Activated naive CD4-positive, alpha-beta T cell treated with anti-CD3 and anti-CD28 coated beads, Interleukin-2, amount 50 U/mL, for 16 hours (primary cell): ENCODE data around the gene CMTM4.
"Not testable (repeated sequence)": the region's sequence is repeated elsewhere in the genome, so short reads cannot be mapped to it uniquely, and the experiment has no call there.

ENCODE experiments used
- DNase-seq: peaks from one replicate; pipeline ENCODE4 v3.0.0-alpha.2; 2020

Gene CMTM4

GRCh38 chr16:66703406-66704215 lies 7.1 kb upstream of the CMTM4 start:
- DNase-seq: no peak

- no peak for DNase-seq
These were observed 5.0 kb upstream of the CMTM4 start for GRCh38 chr16:66701516-66701915.

- DNase-seq: no peak
These were observed 4.5 kb upstream of the CMTM4 start for GRCh38 chr16:66701026-66701425.

- DNase-seq: no peak
These were observed 3.4 kb upstream of the CMTM4 start for GRCh38 chr16:66699898-66700297.

GRCh38 chr16:66698046-66698445 lies 1.5 kb upstream of the CMTM4 start:
- no peak for DNase-seq

- peak; percentile 23 for DNase-seq
These were observed 441 bp downstream of the CMTM4 start for GRCh38 chr16:66695935-66696668.

- no peak for DNase-seq
These were observed 1.0 kb downstream of the CMTM4 start for GRCh38 chr16:66695471-66695934.

- no peak for DNase-seq
These were observed 3.4 kb downstream of the CMTM4 start for GRCh38 chr16:66693149-66693548.

- DNase-seq: no peak
These were observed 4.2 kb downstream of the CMTM4 start for GRCh38 chr16:66692341-66692740.

- DNase-seq: no peak
These were observed 5.3 kb downstream of the CMTM4 start for GRCh38 chr16:66691234-66691633.

- DNase-seq: no peak
These were observed 6.3 kb downstream of the CMTM4 start for GRCh38 chr16:66690106-66690847.

- DNase-seq: no peak
These were observed 7.3 kb downstream of the CMTM4 start for GRCh38 chr16:66689282-66689681.

GRCh38 chr16:66687906-66688625 lies 8.5 kb downstream of the CMTM4 start:
- no peak for DNase-seq

GRCh38 chr16:66685501-66686115 lies 10.9 kb downstream of the CMTM4 start:
- not testable (repeated sequence) for DNase-seq

- DNase-seq: no peak
These were observed 14.3 kb downstream of the CMTM4 start for GRCh38 chr16:66682271-66682670.

- DNase-seq: no peak
These were observed 14.9 kb downstream of the CMTM4 start for GRCh38 chr16:66681676-66682075.

- no peak for DNase-seq
These were observed 18.2 kb downstream of the CMTM4 start for GRCh38 chr16:66678337-66678736.

- DNase-seq: no peak
These were observed 18.7 kb downstream of the CMTM4 start for GRCh38 chr16:66677836-66678235.

GRCh38 chr16:66677179-66677578 lies 19.4 kb downstream of the CMTM4 start:
- no peak for DNase-seq

GRCh38 chr16:66676599-66676998 lies 19.9 kb downstream of the CMTM4 start:
- no peak for DNase-seq

GRCh38 chr16:66673691-66674090 lies 22.9 kb downstream of the CMTM4 start:
- no peak for DNase-seq

- no peak for DNase-seq
These were observed 25.7 kb downstream of the CMTM4 start for GRCh38 chr16:66670691-66671388.
